HG02870 (cell line): Measurements from ENCODE around the gene MACF1.
"Not testable (repeated sequence)": the region's sequence is repeated elsewhere in the genome, so short reads cannot be mapped to it uniquely, and the experiment has no call there.

Experiments
- ATAC-seq: cut with Tn5 transposase; IDR thresholded peaks from one replicate; pipeline ENCODE4 v1.9.1; 2021; ENCODE audit warnings: mild to moderate bottlenecking, moderate library complexity; ENCODE audit not compliant: unreplicated experiment

MACF1 gene

DNA sequence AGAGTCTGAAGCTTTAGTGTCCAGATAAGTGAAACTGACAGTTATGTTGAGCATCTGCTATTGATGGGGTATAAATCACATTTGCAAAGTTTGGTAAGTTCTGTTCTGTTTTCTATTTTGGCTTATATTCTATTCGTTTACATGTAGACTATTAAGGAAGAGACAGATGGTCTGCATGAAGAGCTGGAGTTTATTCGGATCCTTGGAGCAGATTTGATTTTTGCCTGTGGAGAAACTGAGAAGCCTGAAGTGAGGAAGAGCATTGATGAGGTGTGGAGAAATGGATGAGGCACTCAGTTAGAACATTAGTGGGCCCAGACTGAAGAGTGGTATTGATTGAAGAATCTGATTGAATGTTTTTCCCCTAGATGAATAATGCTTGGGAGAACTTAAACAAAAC is 236.4 kb downstream of the MACF1 start:
- no peak for ATAC-seq

DNA sequence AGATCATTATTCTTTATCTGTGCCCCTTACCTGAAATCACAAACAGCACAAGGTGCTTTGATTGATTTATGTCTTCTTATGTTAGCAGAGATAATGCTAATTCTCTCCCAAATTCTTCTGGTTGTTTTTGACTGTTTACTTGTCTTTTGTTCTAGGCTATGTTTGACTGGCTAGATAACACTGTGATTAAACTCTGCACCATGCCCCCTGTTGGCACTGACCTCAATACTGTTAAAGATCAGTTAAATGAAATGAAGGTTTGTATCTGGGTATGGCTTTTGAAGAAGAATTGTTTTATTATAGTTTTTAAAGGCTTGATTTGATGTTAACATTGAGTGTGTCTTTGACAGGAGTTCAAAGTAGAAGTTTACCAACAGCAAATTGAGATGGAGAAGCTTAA is 237.3 kb downstream of the MACF1 start:
- ATAC-seq: no peak

DNA sequence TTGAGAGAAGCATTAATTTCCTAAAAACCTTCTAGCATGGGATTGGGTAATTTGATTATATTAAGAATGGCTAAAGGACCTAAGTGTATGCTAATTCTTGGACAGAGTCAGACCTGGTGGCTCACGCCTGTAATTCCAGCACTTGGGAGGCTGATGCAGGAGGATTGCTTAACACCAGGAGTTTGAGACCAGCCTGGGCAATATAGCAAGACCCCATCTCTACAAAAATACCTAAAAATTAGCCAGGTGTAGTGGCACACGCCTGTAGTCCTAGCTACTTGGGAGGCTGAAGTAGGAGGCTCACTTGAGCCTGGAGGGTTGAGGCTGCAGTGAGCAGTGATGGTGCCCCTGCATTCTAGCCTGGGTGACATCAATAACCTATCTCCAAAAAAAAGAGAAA is 241.1 kb downstream of the MACF1 start:
- ATAC-seq: no peak

DNA sequence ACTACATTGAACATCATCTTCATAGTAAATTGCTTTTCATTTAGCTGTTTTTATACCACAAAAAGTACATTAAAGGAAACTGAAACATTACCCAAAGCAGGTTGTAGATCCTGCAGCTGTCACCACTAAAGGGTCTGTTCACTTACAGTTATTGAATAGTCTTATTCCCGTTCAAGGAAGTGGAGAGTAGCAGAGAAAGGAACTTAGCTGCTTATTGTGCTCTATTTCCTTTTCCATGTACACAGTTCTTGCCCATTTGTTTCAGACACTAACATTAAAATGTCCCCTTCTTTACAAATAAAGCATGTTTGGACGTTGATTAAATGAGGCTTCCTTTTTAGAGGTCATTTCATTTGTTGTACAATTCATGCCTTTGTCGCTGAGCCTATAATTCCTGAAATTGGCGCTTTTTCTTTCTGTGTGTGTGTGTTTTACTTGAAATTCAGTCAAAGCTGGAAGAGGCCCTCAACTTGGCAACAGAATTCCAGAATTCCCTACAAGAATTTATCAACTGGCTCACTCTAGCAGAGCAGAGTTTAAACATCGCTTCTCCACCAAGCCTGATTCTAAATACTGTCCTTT is 242.6 kb downstream of the MACF1 start:
- no peak for ATAC-seq

DNA sequence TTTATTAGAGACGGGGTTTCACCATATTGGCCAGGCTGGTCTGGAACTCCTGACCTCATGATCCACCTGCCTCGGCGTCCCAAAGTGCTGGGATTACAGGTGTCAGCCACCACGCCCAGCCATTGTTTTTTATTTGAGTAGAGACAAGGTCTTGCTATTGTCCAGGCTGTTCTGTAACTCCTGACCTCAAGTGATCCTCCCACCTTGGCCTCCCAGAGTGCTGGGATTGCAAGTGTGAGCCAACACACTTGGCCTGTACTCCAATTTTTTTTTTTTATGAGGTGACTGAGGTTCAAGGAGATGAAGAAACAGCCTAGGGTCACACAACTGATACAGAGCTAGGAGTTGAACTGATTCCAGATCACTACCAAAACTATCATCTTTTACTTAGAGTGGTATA is 245.5 kb downstream of the MACF1 start:
- not testable (repeated sequence) for ATAC-seq

DNA sequence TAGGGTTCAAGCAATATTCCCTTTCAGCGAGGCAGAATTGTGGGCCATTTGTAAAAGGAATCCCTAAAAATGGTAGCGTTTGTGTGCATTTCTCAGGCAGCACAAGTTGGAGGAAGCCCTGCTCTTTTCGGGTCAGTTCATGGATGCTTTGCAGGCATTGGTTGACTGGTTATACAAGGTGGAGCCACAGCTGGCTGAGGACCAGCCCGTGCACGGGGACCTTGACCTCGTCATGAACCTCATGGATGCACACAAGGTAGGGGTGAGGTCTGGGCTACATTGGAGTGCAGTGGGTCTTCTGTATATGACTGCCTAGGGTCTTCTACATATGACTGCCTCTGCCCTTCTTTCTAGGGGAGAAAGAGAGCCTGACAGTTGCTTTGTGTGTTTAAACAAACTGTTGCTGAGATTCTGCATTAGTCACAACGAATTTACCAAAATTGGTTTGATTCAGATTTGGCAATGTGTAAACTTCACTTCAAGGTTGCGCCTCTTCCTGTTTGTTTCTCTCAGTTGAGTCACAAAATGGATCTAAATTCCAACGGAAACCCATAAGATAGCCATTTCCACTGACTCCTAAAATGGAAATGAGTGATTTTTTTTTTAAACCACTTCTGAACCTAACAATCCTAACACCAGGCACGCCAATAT is 246.6 kb downstream of the MACF1 start:
- ATAC-seq: no peak

DNA sequence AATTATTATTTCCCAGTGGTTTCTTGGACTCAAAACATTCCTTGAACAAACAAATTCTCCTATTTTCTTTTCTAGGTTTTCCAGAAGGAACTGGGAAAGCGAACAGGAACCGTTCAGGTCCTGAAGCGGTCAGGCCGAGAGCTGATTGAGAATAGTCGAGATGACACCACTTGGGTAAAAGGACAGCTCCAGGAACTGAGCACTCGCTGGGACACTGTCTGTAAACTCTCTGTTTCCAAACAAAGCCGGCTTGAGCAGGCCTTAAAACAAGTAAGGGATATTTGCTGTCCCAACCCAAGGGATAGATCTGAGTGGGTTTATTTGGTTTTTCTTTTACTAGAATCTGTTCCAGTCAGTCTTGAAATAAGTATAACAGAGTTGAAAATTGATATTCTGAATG is 247.6 kb downstream of the MACF1 start:
- ATAC-seq: no peak

DNA sequence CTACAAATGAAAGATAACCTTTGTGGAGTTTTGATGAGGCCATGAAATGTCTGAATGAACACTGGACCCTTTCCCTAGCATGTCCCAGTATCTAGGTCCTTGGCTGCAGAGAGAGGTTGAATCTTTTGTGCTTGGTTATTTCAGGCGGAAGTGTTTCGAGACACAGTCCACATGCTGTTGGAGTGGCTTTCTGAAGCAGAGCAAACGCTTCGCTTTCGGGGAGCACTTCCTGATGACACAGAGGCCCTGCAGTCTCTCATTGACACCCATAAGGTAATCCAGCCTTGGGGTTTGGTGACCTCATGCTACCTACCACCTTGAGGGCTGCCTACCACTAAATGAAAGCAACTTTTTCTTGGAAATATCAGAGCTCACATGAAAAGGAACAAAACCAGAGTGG is 248.0 kb downstream of the MACF1 start:
- ATAC-seq: no peak

DNA sequence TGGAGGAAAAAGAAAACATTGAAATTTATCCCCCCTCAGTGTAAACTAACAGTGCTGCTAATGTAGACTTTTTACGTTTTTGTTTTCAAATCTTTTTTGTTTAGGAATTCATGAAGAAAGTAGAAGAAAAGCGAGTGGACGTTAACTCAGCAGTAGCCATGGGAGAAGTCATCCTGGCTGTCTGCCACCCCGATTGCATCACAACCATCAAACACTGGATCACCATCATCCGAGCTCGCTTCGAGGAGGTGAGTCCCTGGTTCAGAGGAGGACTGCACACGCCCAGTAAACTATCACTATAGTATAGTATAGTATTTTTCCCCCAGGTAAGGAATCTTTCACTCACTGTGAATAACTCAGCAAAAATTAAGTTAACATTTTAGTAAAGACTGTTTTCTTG is 249.1 kb downstream of the MACF1 start:
- no peak for ATAC-seq

DNA sequence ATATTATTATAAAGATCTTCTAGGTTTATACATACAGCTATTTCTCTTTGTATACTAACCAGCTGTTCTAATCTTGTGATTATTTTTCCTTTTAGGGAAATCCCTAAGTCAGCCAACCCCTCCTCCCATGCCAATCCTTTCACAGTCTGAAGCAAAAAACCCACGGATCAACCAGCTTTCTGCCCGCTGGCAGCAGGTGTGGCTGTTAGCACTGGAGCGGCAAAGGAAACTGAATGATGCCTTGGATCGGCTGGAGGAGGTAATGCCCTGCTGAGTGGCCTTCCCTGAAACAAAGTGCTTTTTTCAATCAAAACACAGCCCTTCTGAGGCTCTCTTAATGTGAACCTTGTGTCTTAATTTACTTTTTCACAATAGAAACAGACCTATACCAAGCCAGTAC is 254.5 kb downstream of the MACF1 start:
- ATAC-seq: no peak

DNA sequence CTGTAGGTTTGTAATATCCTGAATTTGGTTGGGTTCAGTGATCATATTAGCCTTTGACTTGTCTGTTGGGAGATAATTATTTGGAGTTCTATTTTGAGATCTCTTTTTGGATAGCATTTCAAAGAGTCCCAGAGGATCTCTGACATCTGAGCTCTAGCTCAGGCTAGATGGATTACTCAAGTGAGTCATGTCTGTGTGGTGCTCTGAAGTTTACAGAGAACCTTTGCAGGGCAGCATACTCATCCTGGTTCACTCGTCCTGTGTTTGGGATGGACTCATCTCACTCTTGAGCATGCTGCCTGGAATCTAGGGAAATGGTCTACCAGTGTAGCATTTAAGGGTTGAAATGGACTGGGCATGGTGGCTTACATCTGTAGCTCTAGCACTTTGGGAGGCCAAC is 257.6 kb downstream of the MACF1 start:
- ATAC-seq: no peak

DNA sequence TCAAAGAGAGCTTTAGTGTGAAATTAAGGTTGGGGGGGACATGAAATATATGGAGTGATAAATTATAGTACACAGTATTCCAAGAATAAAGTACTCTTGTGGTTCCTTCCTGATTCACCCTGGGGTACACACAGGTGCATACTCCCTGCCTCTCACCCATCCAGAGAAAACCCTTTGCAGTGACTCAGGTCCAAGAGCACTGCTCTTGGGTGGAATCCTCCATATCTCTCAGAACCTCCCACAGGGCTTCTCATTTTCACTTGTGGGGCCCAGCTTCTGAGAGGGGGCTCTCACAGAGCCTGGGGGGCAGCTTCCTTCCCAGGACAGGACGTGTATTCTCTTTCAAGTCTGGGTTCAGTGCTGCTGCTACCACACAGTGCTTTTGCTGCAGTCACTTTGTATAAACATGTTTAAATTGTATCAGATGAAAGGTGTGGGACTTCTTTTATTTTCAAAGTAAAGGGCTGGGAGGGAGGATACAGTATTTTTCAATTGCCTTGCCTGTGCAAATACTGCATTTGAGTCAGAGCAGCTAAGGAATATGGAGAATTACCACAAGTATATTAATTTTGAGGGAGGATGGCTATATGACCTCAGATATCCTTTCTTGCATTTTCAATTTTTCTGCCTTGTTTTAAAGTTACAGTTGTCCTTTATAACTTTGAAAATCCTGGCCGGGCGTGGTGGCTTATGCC is 262.1 kb downstream of the MACF1 start:
- ATAC-seq: no peak

DNA sequence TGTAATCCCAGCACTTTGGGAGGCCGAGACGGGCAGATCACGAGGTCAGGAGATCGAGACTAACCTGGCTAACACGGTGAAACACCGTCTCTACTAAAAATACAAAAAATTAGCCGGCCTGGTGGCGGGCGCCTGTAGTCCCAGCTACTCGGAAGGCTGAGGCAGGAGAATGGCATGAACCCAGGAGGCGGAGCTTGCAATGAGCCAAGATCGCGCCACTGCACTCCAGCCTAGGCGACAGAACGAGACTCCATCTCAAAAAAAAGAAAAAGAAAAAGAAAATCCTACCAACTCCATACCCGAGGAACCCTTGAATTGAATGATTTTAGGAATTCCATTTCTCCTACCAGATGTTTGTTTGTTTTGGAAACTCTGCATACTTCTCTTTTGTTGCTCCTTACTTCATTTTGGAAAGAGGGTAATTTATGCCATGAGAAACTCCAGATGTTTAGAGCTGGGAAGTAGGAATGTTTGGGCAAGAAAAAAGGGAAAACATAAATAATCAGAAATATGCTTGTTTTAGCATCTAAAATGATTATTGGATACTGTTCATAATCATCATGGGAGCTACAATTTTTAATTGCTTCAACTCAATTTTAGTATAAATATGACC is 262.7 kb downstream of the MACF1 start:
- not testable (repeated sequence) for ATAC-seq

DNA sequence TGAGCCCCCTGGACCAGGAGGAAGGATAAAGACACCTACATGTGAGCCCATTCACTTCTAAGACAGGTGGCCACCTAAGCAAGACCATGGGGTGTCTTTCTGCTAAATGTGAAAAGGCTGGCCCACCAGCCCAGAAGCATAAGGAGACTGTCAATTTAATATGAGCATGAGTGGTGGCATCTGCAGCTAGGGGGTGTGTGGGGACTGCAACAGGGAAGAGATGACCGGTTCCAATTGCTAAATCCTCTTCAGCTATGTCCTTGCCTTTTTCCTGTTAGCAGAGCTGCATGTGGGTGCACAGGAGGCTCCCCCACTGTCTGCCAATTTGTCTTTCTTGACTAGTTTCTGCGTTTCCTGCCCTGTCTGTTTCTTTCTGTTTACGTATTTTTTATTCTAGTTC is 264.7 kb downstream of the MACF1 start:
- ATAC-seq: no peak

DNA sequence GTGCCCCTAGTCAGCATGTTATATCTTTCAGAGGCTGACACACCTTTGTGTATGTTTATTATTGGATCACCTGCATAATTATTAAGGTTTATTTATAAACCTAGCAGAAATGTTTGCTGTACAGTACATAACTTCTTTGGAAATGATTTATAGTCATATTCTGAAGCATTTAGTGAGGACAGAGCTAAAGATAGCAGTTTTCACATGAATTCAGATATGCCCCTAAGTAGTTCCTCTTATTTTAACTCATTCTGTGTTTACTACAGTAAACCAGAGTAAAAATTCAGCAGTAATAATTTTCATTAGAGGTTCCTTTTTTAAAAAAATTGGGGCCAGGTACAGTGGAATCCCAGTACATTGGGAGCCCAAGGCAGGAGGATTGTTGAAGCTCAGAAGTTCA is 265.5 kb downstream of the MACF1 start:
- no peak for ATAC-seq

DNA sequence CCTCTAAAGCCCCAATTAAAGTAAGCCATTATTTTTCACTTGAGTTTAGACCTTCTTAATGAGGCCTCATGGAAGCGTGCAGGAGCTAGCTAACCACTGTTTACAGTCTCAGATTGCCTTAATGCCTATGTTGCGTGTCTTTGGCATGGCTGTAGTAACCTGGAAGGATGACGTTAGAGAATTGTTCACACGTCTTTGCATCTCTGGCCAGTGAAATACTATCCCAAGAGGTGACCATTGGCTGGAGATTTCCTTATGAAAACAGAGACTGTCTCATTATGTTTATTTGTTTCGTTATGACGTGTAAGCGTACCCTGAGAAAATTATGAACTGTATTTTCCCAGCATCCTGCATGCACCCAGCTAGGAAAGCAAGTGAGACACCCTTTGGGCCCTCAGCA is 268.3 kb downstream of the MACF1 start:
- no peak for ATAC-seq

DNA sequence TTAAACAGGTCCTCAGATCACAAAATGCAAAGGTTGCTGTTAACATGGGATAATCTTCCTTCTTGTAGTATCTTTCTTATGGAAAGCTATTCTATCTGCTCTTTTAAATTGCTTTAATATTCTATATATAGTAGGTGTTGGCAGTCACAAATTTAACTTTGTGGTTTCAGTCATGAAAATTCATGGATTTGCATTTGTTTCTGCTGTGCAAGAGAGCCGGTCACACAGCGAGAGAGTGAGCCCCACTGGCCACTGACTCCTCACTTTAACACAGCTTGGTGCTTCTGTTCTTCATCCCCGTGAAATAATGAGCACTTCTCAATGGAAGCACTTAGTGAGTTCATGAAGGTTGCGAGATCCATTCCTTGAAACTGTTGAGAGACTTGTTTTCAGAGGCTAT is 268.8 kb downstream of the MACF1 start:
- no peak for ATAC-seq

DNA sequence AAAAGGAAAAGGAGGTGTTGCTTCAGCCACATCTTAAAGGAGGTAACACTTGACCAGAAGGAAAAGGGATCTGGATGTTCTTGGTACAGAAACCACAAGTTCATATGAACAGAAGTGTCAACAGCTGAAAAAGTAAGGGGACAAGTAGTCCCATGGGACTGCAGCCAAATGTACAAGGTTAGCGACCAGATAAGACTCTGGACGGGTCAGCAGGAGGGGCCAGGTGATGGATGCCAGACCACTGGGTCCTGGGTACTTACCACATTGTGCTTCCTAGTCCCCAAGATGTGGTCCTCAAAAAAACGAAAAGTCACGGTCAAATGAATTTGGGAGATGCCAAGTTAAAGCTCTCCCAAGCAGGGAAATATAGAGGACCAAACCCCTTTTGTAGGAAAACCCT is 270.3 kb downstream of the MACF1 start:
- no peak for ATAC-seq

DNA sequence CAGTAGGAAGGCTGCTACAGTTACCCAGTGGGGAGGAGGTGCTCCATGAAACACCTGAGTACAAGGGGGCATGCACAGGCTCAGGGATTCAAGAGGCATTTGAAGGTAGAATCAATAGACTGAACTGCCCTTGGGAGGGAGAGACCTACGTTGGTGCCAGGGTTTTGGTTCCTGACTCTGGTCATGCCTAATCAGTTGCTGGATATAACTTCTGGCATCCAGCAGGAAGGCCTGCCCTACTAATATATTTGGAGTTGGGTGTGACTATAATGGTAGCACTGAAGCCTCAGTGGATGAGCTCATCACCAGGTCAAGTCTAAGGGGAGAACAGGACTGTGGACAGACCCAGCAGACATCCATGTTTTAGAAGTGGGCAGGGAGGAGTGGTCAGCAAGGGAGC is 271.1 kb downstream of the MACF1 start:
- ATAC-seq: not testable (repeated sequence)

DNA sequence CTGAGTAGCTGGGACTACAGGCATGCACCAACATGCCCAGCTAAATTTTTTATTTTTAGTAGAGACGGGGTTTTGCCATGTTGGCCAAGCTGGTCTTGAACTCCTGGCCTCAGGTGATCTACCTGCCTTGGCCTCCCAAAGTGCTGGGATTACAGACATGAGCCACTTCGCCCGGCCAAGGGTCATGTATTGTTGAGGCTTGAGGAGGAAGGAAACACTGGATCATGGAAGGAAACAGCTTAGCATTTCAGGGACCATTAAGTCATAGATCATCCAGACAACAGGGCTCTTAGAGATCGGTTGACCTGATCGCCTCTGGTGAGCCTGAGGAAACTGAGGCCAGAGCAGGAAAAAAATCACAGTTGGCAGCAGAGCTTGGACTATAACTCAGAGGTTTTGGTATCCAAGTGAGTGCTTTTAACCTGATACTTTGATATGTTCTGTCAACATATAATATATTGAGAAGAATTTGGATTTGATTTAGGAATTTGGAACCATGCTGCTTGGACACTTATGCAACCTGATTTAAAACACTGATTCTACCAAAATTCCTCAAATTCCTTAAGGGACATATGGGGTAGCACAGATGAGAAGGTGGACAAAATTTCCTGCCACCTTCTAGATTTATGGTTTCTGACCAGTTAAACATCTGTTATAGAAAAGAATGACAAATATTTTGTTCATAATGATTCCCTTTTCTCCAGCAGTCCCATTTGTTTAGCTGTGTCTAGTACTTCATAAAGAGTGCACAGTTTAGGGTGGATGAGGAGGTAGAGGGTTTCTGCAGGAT is 273.8 kb downstream of the MACF1 start:
- ATAC-seq: no peak

DNA sequence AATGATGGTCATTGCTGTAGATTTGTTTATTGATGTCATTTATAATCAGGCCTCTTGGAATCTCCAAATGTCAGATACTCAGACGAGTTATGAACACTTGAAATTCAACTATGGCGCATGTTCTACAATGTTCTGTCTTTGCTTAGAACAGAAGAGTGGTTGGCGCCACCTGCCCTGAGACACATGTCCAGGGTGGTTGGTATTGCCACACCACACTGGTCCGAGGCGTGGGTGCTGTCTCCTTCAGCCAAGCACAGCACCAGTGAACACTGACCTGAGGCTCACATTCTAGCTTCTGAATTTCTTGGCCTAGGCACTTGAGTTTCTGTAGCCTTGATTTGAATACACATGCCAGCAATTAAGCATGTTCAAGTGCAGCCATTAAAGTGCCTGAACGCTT is 276.8 kb downstream of the MACF1 start:
- no peak for ATAC-seq
